Suprapubic skin (tissue), 4 donors: ENCODE data around the gene TMEM156. TPM values are rescaled to one million over a fixed set of nuclear protein-coding genes. Genes with fewer than 3 reads are reported as not detected.
"Not testable (repeated sequence)": the region's sequence is repeated elsewhere in the genome, so short reads cannot be mapped to it uniquely, and the experiment has no call there.

ENCODE experiments used
- DNase-seq, 2 donors: peaks; one replicate each; pipeline ENCODE4 v3.0.0-alpha.2; 2019; ENCODE audit warnings: low spot score in 2 of 2
- H3K27ac ChIP-seq: fragments of 200-600 bp; sonication (generic); one replicate; pipeline ENCODE4 v1.5.1; 2019
- H3K27me3 ChIP-seq: fragments of 200-600 bp; sonication (generic); one replicate; pipeline ENCODE4 v1.5.1; 2019
- H3K36me3 ChIP-seq: fragments of 200-600 bp; sonication (generic); one replicate; pipeline ENCODE4 v1.5.1; 2019
- H3K4me1 ChIP-seq: fragments of 200-600 bp; sonication (generic); one replicate; pipeline ENCODE4 v1.5.1; 2019
- H3K4me3 ChIP-seq: fragments of 200-600 bp; sonication (generic); one replicate; pipeline ENCODE4 v1.5.1; 2019; ENCODE audit warnings: mild to moderate bottlenecking
- H3K9me3 ChIP-seq: fragments of 200-600 bp; sonication (generic); one replicate; pipeline ENCODE4 v1.5.1; 2019
- EP300 ChIP-seq: sonication (generic); formaldehyde crosslinking; IDR thresholded peaks from one replicate; pipeline ENCODE4 v1.6.1; 2017; ENCODE audit warnings: antibody characterized with exemption
- POLR2A ChIP-seq, 2 donors: fragments of 450-650 bp; IDR thresholded peaks; one replicate each; pipeline ENCODE4 v1.6.1; 2017; ENCODE audit warnings: antibody characterized with exemption in 2 of 2, mild to moderate bottlenecking in 2 of 2, moderate library complexity in 2 of 2
- POLR2AphosphoS5 ChIP-seq, 3 donors: sonication (generic); formaldehyde crosslinking; IDR thresholded peaks; one replicate each; pipeline ENCODE4 v1.6.1; 2017; ENCODE audit warnings: antibody characterized with exemption in 3 of 3
- WGBS: methylation state at CpG from one replicate; pipeline ENCODE4 v1.1.5; 2018; 5-methylcytosine and 5-hydroxymethylcytosine counted together
- total RNA-seq, 4 donors: library from RNA; depleted of rRNA; stranded (reverse); fragments of >200 nt; gene quantifications; one replicate each; pipeline ENCODE4 v1.1.0, GENCODE V29; 2016
- TF ChIP-seq, protein P1 (sequence below), 2 donors: fragments of 200-600 bp in 1 of 2; fragments of 450-650 bp in 1 of 2; sonication (generic) in 1 of 2; IDR thresholded peaks; one replicate each; pipeline ENCODE4 v1.5.1; 2016 to 2019; ENCODE audit warnings: antibody characterized with exemption in 2 of 2, mild to moderate bottlenecking in 1 of 2, moderate library complexity in 1 of 2

Gene TMEM156
- total RNA-seq, 4 donors from 2014 or later, result not detected

DNA sequence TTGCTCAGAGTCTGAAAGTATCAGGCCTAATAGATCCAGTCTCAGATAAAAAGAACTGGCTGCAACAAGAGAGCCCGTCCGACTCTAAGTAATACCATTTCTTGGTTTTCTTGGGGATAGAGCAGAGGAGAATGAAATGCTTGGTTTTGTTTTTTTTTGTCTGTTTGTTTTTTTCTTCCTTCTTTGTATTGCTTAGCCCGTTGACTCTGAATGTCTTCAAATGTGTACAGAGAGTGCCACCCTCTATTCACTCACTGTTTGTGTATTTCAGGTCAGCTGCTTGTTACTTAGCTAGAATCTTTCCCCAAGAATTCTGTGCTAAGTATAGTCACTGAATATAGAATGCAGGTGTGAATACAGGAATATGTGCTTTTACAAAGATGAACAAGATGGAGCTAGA lies 5.7 kb upstream of the TMEM156 start:
- WGBS, result 62% methylated on average over 3 of the region's 3 CpGs
- H3K27me3 ChIP-seq, result no peaks in the 10 kb centered on the region
- H3K9me3 ChIP-seq, result no peaks in the 10 kb centered on the region
- no peak overlapping the region for H3K27ac ChIP-seq
- no peaks in the 10 kb centered on the region for H3K36me3 ChIP-seq
- TF ChIP-seq POLR2A (IDR thresholded peaks at IDR 0.05), result no peak
- TF ChIP-seq EP300, result no peak
- no peak for TF ChIP-seq POLR2AphosphoS5 (IDR thresholded peaks at IDR 0.05)
- TF ChIP-seq, protein P1, sequence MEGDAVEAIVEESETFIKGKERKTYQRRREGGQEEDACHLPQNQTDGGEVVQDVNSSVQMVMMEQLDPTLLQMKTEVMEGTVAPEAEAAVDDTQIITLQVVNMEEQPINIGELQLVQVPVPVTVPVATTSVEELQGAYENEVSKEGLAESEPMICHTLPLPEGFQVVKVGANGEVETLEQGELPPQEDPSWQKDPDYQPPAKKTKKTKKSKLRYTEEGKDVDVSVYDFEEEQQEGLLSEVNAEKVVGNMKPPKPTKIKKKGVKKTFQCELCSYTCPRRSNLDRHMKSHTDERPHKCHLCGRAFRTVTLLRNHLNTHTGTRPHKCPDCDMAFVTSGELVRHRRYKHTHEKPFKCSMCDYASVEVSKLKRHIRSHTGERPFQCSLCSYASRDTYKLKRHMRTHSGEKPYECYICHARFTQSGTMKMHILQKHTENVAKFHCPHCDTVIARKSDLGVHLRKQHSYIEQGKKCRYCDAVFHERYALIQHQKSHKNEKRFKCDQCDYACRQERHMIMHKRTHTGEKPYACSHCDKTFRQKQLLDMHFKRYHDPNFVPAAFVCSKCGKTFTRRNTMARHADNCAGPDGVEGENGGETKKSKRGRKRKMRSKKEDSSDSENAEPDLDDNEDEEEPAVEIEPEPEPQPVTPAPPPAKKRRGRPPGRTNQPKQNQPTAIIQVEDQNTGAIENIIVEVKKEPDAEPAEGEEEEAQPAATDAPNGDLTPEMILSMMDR (IDR thresholded peaks at IDR 0.05), result no peak
- DNase-seq, result no peak
- H3K4me1 ChIP-seq, result peaks cover 23% of the 10 kb centered on the region
- H3K4me3 ChIP-seq, result no peak overlapping the region

GRCh38 chr4:39037491-39037825 lies 5.2 kb upstream of the TMEM156 start:
- WGBS, result 73% methylated on average over 3 of the region's 4 CpGs
- H3K27ac ChIP-seq, result no peak overlapping the region
- TF ChIP-seq, protein P1 (IDR thresholded peaks at IDR 0.05), result no peak
- TF ChIP-seq POLR2AphosphoS5 (IDR thresholded peaks at IDR 0.05) (no peak), POLR2A (IDR thresholded peaks at IDR 0.05) (no peak), EP300 (no peak)

GRCh38 chr4:39036172-39036571 lies 4.0 kb upstream of the TMEM156 start:
- no peak for DNase-seq
- TF ChIP-seq EP300, result no peak
- TF ChIP-seq POLR2AphosphoS5 (IDR thresholded peaks at IDR 0.05), result no peak
- no peak for TF ChIP-seq POLR2A (IDR thresholded peaks at IDR 0.05)
- TF ChIP-seq, protein P1 (IDR thresholded peaks at IDR 0.05), result no peak
- Histone ChIP-seq H3K27ac (no peak overlapping the region), H3K9me3 (no peaks in the 10 kb centered on the region), H3K27me3 (no peaks in the 10 kb centered on the region), H3K4me3 (no peak overlapping the region), H3K36me3 (no peaks in the 10 kb centered on the region), H3K4me1 (peaks cover 21% of the 10 kb centered on the region)
- WGBS, result 70% methylated on average over 7 of the region's 7 CpGs

More at GRCh38 chr4:39037491-39037825, 5.2 kb upstream of the TMEM156 start:
- no peak for DNase-seq
- Histone ChIP-seq H3K4me3 (no peak overlapping the region), H3K9me3 (no peaks in the 10 kb centered on the region), H3K4me1 (peaks cover 21% of the 10 kb centered on the region), H3K27me3 (no peaks in the 10 kb centered on the region), H3K36me3 (no peaks in the 10 kb centered on the region)

- H3K36me3 ChIP-seq, H3K27ac ChIP-seq, H3K4me1 ChIP-seq, H3K9me3 ChIP-seq, DNase-seq, H3K4me3 ChIP-seq, H3K27me3 ChIP-seq: not testable (repeated sequence)
- 84% methylated on average over 6 of the region's 6 CpGs for WGBS
These were observed 604 bp downstream of the TMEM156 start for GRCh38 chr4:39031590-39032020.

DNA sequence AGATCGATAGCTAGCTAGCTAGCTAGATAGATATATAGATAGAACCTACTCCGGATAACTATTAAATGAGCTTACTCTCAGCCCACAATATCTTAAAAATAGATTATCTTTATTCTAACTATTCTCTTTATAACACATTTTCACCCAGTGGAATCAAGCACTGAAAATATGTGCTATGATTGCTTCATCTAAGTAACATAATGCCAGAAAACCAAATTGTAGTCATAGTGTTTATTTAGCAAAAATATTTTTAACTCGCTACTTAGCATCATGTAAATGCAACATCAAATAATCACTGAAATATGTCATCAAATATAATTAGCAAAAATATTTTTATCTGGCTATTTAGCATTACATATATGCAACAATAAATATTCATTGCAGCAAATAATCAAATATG lies 1.5 kb downstream of the TMEM156 start:
- Histone ChIP-seq H3K4me3 (no peak overlapping the region), H3K27me3 (no peaks in the 10 kb centered on the region), H3K4me1 (no peaks in the 10 kb centered on the region), H3K9me3 (no peaks in the 10 kb centered on the region), H3K36me3 (no peaks in the 10 kb centered on the region), H3K27ac (no peak overlapping the region)
- DNase-seq, result no peak
- TF ChIP-seq POLR2A (IDR thresholded peaks at IDR 0.05) (no peak), EP300 (no peak), POLR2AphosphoS5 (IDR thresholded peaks at IDR 0.05) (no peak)
- TF ChIP-seq, protein P1 (IDR thresholded peaks at IDR 0.05), result no peak
- WGBS, result 85% methylated on average over 3 of the region's 3 CpGs
